Calu3 (cell line): Measurements from ENCODE around the gene UBE2O. TPM values are rescaled to one million over a fixed set of nuclear protein-coding genes. Genes with fewer than 3 reads are reported as not detected.

Experiments used
- BruUV-seq: library from RNA; stranded (reverse); fragments of 400-500 nt; replicated peaks from 2 replicates; lab custom pipeline; 2021; lab: Mats Ljungman, UMichigan
- CTCF ChIA-PET: fragments of 300-600 bp; sonication (Branson Sonifier 250); formaldehyde crosslinking; loops from one replicate; lab custom pipeline; 2022; ENCODE audit warnings: antibody characterized with exemption; lab: Charles Lee
- DNase-seq: peaks from one replicate; pipeline ENCODE4 v3.0.0; 2022
- H3K27ac Mint-ChIP-seq: one replicate; pipeline ENCODE4 v1.8.0; 2022; ENCODE audit warnings: mixed read lengths; ENCODE audit not compliant: unreplicated experiment
- H3K27me3 Mint-ChIP-seq: one replicate; pipeline ENCODE4 v1.8.0; 2022; ENCODE audit warnings: mixed read lengths; ENCODE audit not compliant: unreplicated experiment
- H3K36me3 Mint-ChIP-seq: one replicate; pipeline ENCODE4 v1.8.0; 2022; ENCODE audit warnings: mild to moderate bottlenecking, moderate library complexity, mixed read lengths; ENCODE audit not compliant: insufficient read depth, unreplicated experiment
- H3K4me1 Mint-ChIP-seq: one replicate; pipeline ENCODE4 v1.8.0; 2022; ENCODE audit warnings: mild to moderate bottlenecking, low read depth, mixed read lengths; ENCODE audit not compliant: unreplicated experiment
- H3K4me3 Mint-ChIP-seq: one replicate; pipeline ENCODE4 v1.8.0; 2022; ENCODE audit warnings: mild to moderate bottlenecking, low read depth, moderate library complexity, mixed read lengths; ENCODE audit not compliant: unreplicated experiment
- H3K9me3 Mint-ChIP-seq: one replicate; pipeline ENCODE4 v1.8.0; 2022; ENCODE audit warnings: low read depth, mixed read lengths; ENCODE audit not compliant: unreplicated experiment
- intact Hi-C: fragments of 100-400 bp; cut with micrococcal nuclease; formaldehyde crosslinking; loops from one replicate; pipeline ENCODE4 v1.10.0; 2022; ENCODE audit not compliant: unreplicated experiment
- total RNA-seq: library from RNA; stranded (reverse); gene quantifications from 2 replicates; pipeline ENCODE4 v1.2.3, GENCODE V29; 2022
- TF ChIP-seq, protein P1 (sequence below): fragments of 200-600 bp; IDR thresholded peaks from one replicate; pipeline ENCODE4 v1.8.0; 2022; ENCODE audit warnings: antibody characterized with exemption; ENCODE audit not compliant: unreplicated experiment

Gene UBE2O
- total RNA-seq, 1 experiment from 2014 or later, result 29.0 TPM

DNA sequence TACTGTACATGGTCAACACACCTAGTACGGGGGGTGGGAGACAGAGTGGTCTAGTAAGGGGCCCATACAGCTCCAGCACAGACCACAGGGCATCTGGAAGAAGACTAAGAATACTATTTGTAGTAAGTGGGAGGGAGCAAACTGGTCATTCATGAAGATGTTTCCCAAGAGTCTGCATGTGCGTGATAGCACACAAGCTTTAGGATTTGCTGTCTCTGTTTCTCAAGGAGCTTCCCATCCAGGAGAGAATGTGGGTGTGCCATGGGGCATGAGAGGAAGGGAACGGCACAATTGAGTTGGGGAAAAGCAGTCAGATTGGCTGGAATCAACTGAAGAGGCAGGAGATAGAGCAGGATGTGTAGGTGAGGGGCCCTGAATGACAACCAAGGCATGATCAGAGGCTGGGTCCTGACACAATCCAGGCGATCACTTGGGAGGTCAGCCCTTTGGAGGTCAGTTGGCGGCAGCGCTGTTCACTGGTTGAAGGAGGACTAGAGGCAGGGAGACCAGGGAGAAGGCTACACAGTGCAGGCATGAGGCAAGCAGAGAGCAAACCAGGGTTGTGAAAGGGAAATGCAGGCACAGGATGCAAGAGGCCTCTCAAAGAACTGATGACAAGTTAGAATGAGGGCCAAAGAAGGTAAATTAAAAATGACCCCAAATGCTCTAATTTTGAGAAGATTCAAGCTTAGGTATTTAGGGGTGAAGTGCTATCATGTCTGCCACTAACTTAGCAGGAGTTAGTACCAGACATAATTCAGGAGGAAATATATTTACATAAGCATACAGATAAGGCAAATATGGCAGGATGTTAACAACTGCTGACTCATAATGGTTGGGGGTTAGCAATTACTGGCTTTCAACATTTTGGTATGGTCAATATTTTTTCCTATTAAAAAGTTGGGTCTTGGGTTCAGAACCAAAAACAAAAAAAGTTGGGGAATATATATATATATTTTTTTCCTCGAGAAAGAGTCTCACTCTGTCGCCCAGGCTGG lies 10.3 kb downstream of the UBE2O start:
- H3K27me3 Mint-ChIP-seq, result no peaks in the 10 kb centered on the region
- DNase-seq, result no peak
- TF ChIP-seq, protein P1, sequence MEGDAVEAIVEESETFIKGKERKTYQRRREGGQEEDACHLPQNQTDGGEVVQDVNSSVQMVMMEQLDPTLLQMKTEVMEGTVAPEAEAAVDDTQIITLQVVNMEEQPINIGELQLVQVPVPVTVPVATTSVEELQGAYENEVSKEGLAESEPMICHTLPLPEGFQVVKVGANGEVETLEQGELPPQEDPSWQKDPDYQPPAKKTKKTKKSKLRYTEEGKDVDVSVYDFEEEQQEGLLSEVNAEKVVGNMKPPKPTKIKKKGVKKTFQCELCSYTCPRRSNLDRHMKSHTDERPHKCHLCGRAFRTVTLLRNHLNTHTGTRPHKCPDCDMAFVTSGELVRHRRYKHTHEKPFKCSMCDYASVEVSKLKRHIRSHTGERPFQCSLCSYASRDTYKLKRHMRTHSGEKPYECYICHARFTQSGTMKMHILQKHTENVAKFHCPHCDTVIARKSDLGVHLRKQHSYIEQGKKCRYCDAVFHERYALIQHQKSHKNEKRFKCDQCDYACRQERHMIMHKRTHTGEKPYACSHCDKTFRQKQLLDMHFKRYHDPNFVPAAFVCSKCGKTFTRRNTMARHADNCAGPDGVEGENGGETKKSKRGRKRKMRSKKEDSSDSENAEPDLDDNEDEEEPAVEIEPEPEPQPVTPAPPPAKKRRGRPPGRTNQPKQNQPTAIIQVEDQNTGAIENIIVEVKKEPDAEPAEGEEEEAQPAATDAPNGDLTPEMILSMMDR, result no peak
- no peak overlapping the region for H3K4me3 Mint-ChIP-seq
- no peak overlapping the region for H3K27ac Mint-ChIP-seq
- BruUV-seq, result no TSS peak
- CTCF ChIA-PET, result no interaction called here
- H3K36me3 Mint-ChIP-seq, result no peaks in the 10 kb centered on the region
- intact Hi-C loops, result no loop called here
- peaks cover 66% of the 10 kb centered on the region for H3K4me1 Mint-ChIP-seq
- no peaks in the 10 kb centered on the region for H3K9me3 Mint-ChIP-seq

DNA sequence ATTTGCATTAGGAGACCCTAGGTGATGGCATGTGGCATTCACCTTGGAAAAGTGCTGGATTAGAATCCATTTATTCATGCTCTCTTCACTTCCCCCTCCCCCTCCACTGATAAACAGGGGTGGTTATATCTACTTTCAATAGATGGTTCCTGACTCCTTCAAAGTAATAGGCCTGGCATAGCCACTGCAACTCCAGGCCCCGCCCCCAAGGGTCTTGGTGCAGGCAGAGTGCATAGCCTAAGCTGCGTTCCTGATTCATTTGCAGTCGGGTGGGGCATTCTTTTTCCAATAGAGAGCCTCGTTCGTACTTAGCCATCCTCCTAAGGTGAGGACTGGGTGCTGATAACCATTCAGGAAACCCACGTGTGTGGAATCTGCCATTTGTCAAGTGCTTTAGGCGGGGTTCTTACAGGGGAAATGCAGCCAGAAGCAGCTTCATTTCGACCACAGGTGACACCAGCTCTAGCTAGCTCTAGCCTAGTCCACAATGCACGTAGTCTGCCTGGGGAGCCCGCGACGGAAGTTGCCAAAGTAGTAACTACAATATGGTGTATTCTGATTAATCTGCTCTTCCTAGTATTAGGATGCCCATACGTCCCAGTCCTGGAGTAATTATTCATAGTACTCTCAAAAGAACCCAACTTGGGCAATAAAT lies 11.1 kb downstream of the UBE2O start:
- BruUV-seq, result no TSS peak
- no peaks in the 10 kb centered on the region for H3K27me3 Mint-ChIP-seq
- H3K9me3 Mint-ChIP-seq, result no peaks in the 10 kb centered on the region
- TF ChIP-seq, protein P1, result no peak
- H3K27ac Mint-ChIP-seq, result no peak overlapping the region
- no peaks in the 10 kb centered on the region for H3K36me3 Mint-ChIP-seq
- H3K4me1 Mint-ChIP-seq, result peaks cover 58% of the 10 kb centered on the region
- DNase-seq, result no peak
- intact Hi-C loops, result no loop called here
- no peak overlapping the region for H3K4me3 Mint-ChIP-seq
- CTCF ChIA-PET, result no interaction called here

DNA sequence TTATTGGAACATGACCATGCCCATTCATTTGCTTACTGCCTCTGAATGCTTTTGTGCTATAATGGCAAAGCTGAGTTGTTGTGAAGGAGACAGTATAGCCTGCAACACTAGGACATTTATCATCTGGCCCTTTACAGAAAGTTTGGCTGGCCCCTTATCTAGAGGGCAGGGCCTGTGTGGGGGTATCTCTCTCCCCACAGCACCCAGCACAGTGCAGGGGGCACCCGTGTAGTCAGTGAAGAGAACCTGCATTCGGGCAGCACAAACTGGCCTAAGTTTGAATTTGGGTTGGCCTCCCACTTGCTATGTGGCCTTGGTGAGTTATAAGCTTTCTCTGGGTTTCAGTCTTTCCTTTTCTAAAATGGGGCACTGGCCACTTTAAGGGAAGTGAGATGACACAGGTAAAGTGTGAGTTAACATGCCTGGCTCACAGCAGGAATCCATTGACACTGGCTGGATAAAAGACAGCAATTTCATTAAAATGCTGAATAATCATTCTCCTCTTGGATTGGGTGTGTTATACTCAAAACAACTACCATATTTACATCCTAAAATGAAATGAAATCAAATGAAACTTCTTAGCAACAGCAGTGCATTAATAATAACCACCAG lies 12.1 kb downstream of the UBE2O start:
- Mint-ChIP-seq H3K9me3 (no peaks in the 10 kb centered on the region), H3K27ac (no peak overlapping the region), H3K4me3 (no peak overlapping the region), H3K36me3 (no peaks in the 10 kb centered on the region), H3K27me3 (no peaks in the 10 kb centered on the region), H3K4me1 (peaks cover 48% of the 10 kb centered on the region)
- TF ChIP-seq, protein P1, result no peak
- CTCF ChIA-PET, result no interaction called here
- BruUV-seq, result no TSS peak
- intact Hi-C loops, result no loop called here
- no peak for DNase-seq

DNA sequence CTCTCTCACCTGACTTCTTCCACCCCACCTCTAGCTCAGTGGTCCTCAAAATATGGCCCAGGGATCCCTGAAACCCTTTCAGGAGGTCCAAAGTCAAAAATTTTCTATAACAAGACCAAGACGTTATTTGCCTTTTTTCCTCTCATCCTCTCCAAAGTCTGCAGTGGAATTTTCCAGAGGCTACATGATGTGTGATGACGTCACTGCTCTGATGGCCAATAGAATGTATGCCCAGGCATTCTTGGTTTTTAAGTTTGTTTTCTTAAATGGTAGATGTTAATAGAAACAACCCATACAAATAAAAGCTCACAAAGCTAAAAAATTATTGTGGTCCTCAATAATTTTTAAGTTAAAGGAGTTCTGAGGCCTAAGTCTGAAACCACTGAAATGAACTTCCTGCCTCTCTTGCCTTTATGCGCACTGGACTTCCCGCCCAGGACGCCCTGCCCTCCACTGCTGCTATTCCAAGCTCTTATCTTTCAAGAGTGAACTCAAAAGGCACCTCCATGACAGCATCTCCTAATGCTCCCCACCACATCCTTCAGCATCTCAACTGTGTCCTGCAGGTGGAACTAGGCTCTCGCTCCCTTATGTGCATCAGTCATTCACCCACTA lies 13.5 kb downstream of the UBE2O start:
- no peak overlapping the region for H3K27ac Mint-ChIP-seq
- H3K4me1 Mint-ChIP-seq, result peaks cover 41% of the 10 kb centered on the region
- intact Hi-C loops, result no loop called here
- no peak overlapping the region for H3K4me3 Mint-ChIP-seq
- H3K9me3 Mint-ChIP-seq, result no peaks in the 10 kb centered on the region
- no TSS peak for BruUV-seq
- TF ChIP-seq, protein P1, result no peak
- CTCF ChIA-PET, result no interaction called here
- DNase-seq, result no peak
- H3K27me3 Mint-ChIP-seq, result no peaks in the 10 kb centered on the region
- no peaks in the 10 kb centered on the region for H3K36me3 Mint-ChIP-seq
